K562 (cell line): ENCODE data around the gene PLA2G4A. TPM values are rescaled to one million over a fixed set of nuclear protein-coding genes. Genes with fewer than 3 reads are reported as not detected.

Experiments
- ATAC-seq: fragments of 200-7000 bp; cut with Tn5 transposase; 3 replicates; pipeline ENCODE4 v1.9.1; 2020; ENCODE audit warnings: moderate library complexity
- BruUV-seq: library from RNA; stranded (reverse); fragments of 400-500 nt; replicated peaks from 2 replicates; lab custom pipeline; 2021; lab: Mats Ljungman, UMichigan
- CTCF ChIA-PET: fragments of 300-600 bp; formaldehyde crosslinking; extraction: SDS; loops from one replicate; lab custom pipeline; 2021; ENCODE audit warnings: low intra/inter-chr PET ratio; lab: Yijun Ruan, JAX
- POLR2A ChIA-PET: fragments of 300-600, 350-650 bp; sonication (Branson Sonifier 250); formaldehyde crosslinking; extraction: SDS; loops from one replicate; lab custom pipeline; 2021; ENCODE audit warnings: antibody characterized with exemption, inconsistent platforms; lab: Yijun Ruan, JAX
- DNase-seq, 4 experiments: peaks; one replicate each; pipeline versions ENCODE4 v3.0.0 to v3.0.0-alpha.2; 2011 to 2018; ENCODE audit warnings: low spot score in 3 of 4, mixed read lengths in 3 of 4; ENCODE audit errors: extremely low read depth in 1 of 4
- FAIRE-seq: peaks from 2 replicates; lab custom pipeline; 2011; peaks lifted over from hg19 to GRCh38; lab: Jason Lieb, UNC
- H2AFZ ChIP-seq: 2 replicates; pipeline ENCODE4 v1.6.0; 2011; ENCODE audit warnings: low read depth, low read length, control low read depth, inconsistent platforms
- H3K27ac ChIP-seq: fragments of 200-600 bp; 3 replicates; pipeline ENCODE4 v1.8.0; 2011; ENCODE audit warnings: low read depth, mild to moderate bottlenecking, control low read depth, inconsistent platforms, low read length, moderate library complexity, mixed read lengths; ENCODE audit errors: extremely low read depth
- H3K27me3 ChIP-seq, 2 experiments: fragments of 300-600 bp in 1 of 2; 2 replicates in 1 of 2; 3 replicates in 1 of 2; pipeline versions ENCODE4 v1.6.0 to v1.8.0; 2011; ENCODE audit warnings: inconsistent platforms in 2 of 2, low read length in 2 of 2, mild to moderate bottlenecking in 1 of 2, mixed read lengths in 1 of 2, moderate library complexity in 1 of 2; ENCODE audit not compliant: control insufficient read depth in 2 of 2, insufficient read depth in 2 of 2
- H3K36me3 ChIP-seq: fragments of 300-600 bp; 3 replicates; pipeline ENCODE4 v1.8.0; 2011; ENCODE audit warnings: mild to moderate bottlenecking, low read length, inconsistent platforms; ENCODE audit not compliant: control insufficient read depth, insufficient read depth
- H3K4me1 ChIP-seq, 2 experiments: fragments of 200-600 bp in 1 of 2; replicated peaks in 1 of 2; 2 replicates in 1 of 2; 3 replicates in 1 of 2; pipeline versions ENCODE4 v1.5.1 to v1.8.0; 2011; ENCODE audit warnings: inconsistent platforms in 2 of 2, low read length in 2 of 2, mild to moderate bottlenecking in 1 of 2, mixed read lengths in 1 of 2, moderate library complexity in 1 of 2; ENCODE audit not compliant: control insufficient read depth in 2 of 2, insufficient read depth in 2 of 2
- H3K4me2 ChIP-seq: 2 replicates; pipeline ENCODE4 v1.6.1; 2011; ENCODE audit warnings: low read length, control low read depth, inconsistent platforms, mixed read lengths; ENCODE audit not compliant: insufficient read depth
- H3K4me3 ChIP-seq: fragments of 200-600 bp; sonication (generic), shearing (Covaris generic); 2 replicates; pipeline ENCODE4 v1.5.1; 2016; ENCODE audit warnings: control low read depth, inconsistent platforms
- H3K79me2 ChIP-seq: fragments of 200-600 bp; 3 replicates; pipeline ENCODE4 v1.8.0; 2011; ENCODE audit warnings: low read length, inconsistent platforms; ENCODE audit not compliant: control insufficient read depth, insufficient read depth
- H3K9ac ChIP-seq, 2 experiments: 2 replicates each; pipeline versions ENCODE4 v1.6.0 to v1.6.1; 2011; ENCODE audit warnings: low read depth in 2 of 2, low read length in 2 of 2, control low read depth in 1 of 2, inconsistent platforms in 1 of 2, mild to moderate bottlenecking in 1 of 2, mixed read lengths in 1 of 2; ENCODE audit not compliant: insufficient read depth in 1 of 2
- H3K9me1 ChIP-seq: one replicate; pipeline ENCODE4 v1.6.0; 2011; ENCODE audit warnings: inconsistent platforms, mild to moderate bottlenecking, low read length, moderate library complexity; ENCODE audit not compliant: control insufficient read depth, insufficient read depth
- H3K9me3 ChIP-seq: replicated peaks from 2 replicates; pipeline ENCODE4 v1.5.1; 2011; ENCODE audit warnings: low read depth, low read length, inconsistent platforms; ENCODE audit not compliant: control insufficient read depth, insufficient read depth
- H4K20me1 ChIP-seq: replicated peaks from 2 replicates; pipeline ENCODE4 v1.6.1; 2011; ENCODE audit warnings: low read length, inconsistent platforms, mixed read lengths; ENCODE audit not compliant: control insufficient read depth, insufficient read depth
- BRD9 ChIP-seq: fragments of 450-650 bp; IDR thresholded peaks from 2 replicates; pipeline ENCODE4 v1.6.1; 2018; ENCODE audit warnings: low read depth; ENCODE audit not compliant: partially characterized antibody
- ELF4 ChIP-seq: fragments of 450-650 bp; formaldehyde crosslinking; IDR thresholded peaks from 2 replicates; pipeline ENCODE4 v1.4.0; 2022; ENCODE audit warnings: missing genetic modification characterization
- HDGF ChIP-seq: fragments of 450-650 bp; IDR thresholded peaks from 2 replicates; pipeline ENCODE4 v1.6.1; 2016
- HMG20B ChIP-seq: fragments of 250-450 bp; sonication (Bioruptor Pico); IDR thresholded peaks from 2 replicates; pipeline ENCODE4 v1.5.0; 2021; ENCODE audit warnings: mild to moderate bottlenecking
- MCM7 ChIP-seq, 2 experiments: fragments of 450-650 bp; IDR thresholded peaks; 2 replicates each; pipeline ENCODE4 v1.6.1; 2016 to 2018
- MED1 ChIP-seq: sonication (generic); formaldehyde crosslinking; IDR thresholded peaks from 2 replicates; pipeline ENCODE4 v1.8.1; 2023; ENCODE audit warnings: missing genetic modification reagents, borderline replicate concordance
- NFATC3 ChIP-seq: fragments of 450-650 bp; IDR thresholded peaks from 2 replicates; pipeline ENCODE4 v1.6.1; 2017; ENCODE audit warnings: mild to moderate bottlenecking
- NFRKB ChIP-seq: fragments of 450-650 bp; IDR thresholded peaks from 2 replicates; pipeline ENCODE4 v1.6.1; 2016; ENCODE audit warnings: low read depth
- POLR2A ChIP-seq: fragments of 450-650 bp; conservative IDR thresholded peaks from 2 replicates; pipeline ENCODE4 v1.6.1; 2016
- SMARCC2 ChIP-seq: fragments of 450-650 bp; IDR thresholded peaks from 2 replicates; pipeline ENCODE4 v1.6.1; 2017; ENCODE audit warnings: antibody characterized with exemption, moderate library complexity, mild to moderate bottlenecking, low read depth
- SRSF7 ChIP-seq: fragments of 200-400 bp; formaldehyde crosslinking; optimal IDR thresholded peaks from 2 replicates; pipeline ENCODE3; 2017; ENCODE audit warnings: mild to moderate bottlenecking, low read depth, low read length
- ZNF12 ChIP-seq: sonication (generic); formaldehyde crosslinking; IDR thresholded peaks from 2 replicates; pipeline ENCODE4 v1.4.0; 2020; ENCODE audit warnings: mild to moderate bottlenecking, missing genetic modification reagents
- WGBS: fragments of 100-300 bp; shearing (Covaris generic); methylation state at CpG from one replicate; pipeline ENCODE4 v1.1.6; 2016; ENCODE audit warnings: low coverage, mixed read lengths; ENCODE audit not compliant: insufficient coverage; ENCODE audit errors: missing lambda C conversion rate; 5-methylcytosine and 5-hydroxymethylcytosine counted together
- in situ Hi-C: fragments of 300-500 bp; cut with MboI; formaldehyde crosslinking; loops from 4 replicates; pipeline ENCODE4 v1.15.0; 2018; ENCODE audit warnings: inconsistent platforms, mixed read lengths
- intact Hi-C: fragments of 100-400 bp; cut with micrococcal nuclease; formaldehyde crosslinking; loops from 2 replicates; pipeline ENCODE4 v1.14.2; 2022
- polyA plus RNA-seq, 8 experiments: library from polyadenylated mRNA; depleted of rRNA in 4 of 8; stranded (reverse) in 5 of 8; unstranded in 3 of 8; fragments of >200 nt; fragmentation: Nextera tagmentation in 2 of 8; fragmentation: Illumina TruSeq in 1 of 8; extraction: Ambion mirVana in 2 of 8; extraction: Trizol in 1 of 8; gene quantifications; 2 replicates each; pipeline versions ENCODE4 v1.2.1 to v1.2.3, GENCODE V29; 2011 to 2014; ENCODE audit warnings: inconsistent platforms in 1 of 8, missing spikeins in 1 of 8
- total RNA-seq, 7 experiments: library from RNA; depleted of rRNA in 6 of 7; stranded (reverse); fragments of >200 nt in 6 of 7; fragmentation: Illumina TruSeq in 2 of 7; extraction: Trizol in 2 of 7; gene quantifications; 2 replicates each; pipeline versions ENCODE4 v1.2.1 to v1.2.3, GENCODE V29; 2011 to 2021; ENCODE audit warnings: low replicate concordance in 1 of 7

The PLA2G4A gene
- total and polyA plus RNA-seq, 9 of the 15 experiments (the other 6 are each of a cell fraction or from before 2014, with no cell fraction given) = 0.04 to 0.71 (median 0.22) TPM; not detected in 4

GRCh38 chr1:186813420-186813819, 15.3 kb upstream of the PLA2G4A start:
- TF ChIP-seq NFRKB (no peak), MED1 (CRISPR knock-in tag) (no peak), HMG20B (CRISPR knock-in tag) (no peak), BRD9 (no peak), SRSF7 (no peak), SMARCC2 (no peak), POLR2A (no peak), ZNF12 (CRISPR knock-in tag) (no peak), HDGF (no peak), NFATC3 (no peak), ELF4 (CRISPR knock-in tag) (no peak), MCM7 (IDR thresholded peaks at IDR 0.05) (no peak)
- Histone ChIP-seq H3K36me3 (no peaks in the 10 kb centered on the region), H3K27me3 (no peaks in the 10 kb centered on the region), H3K9ac (no peak overlapping the region), H4K20me1 (no peaks in the 10 kb centered on the region), H3K4me2 (no peak overlapping the region), H3K9me1 (no peaks in the 10 kb centered on the region), H3K79me2 (no peaks in the 10 kb centered on the region), H3K4me1 (no peaks in the 10 kb centered on the region), H3K9me3 (peaks cover 2% of the 10 kb centered on the region; the same call in 1 of the 2 replicates), H3K4me3 (no peak overlapping the region), H2AFZ (no peak overlapping the region), H3K27ac (no peak overlapping the region)
- DNase-seq = no peak
- no peak for ATAC-seq
- BruUV-seq = no TSS peak
- intact Hi-C loops = no loop called here
- CTCF ChIA-PET = no interaction called here
- FAIRE-seq = no peak
- POLR2A ChIA-PET = no interaction called here
- WGBS = 0% methylated on average over 2 of the region's 2 CpGs
- in situ Hi-C loops = no loop called here
